GM19468 (cell line): ENCODE data around the gene WARS2.

Experiments
- ATAC-seq: cut with Tn5 transposase; IDR thresholded peaks from one replicate; pipeline ENCODE4 v1.9.1; 2021; ENCODE audit warnings: mild to moderate bottlenecking, moderate library complexity, moderate number of reproducible peaks; ENCODE audit not compliant: unreplicated experiment; ENCODE audit errors: extremely low read depth

The WARS2 gene

GRCh38 chr1:119090250-119090649 is 50.2 kb downstream of the WARS2 start:
- no peak for ATAC-seq

- no peak for ATAC-seq
Measured at GRCh38 chr1:119086830-119087229, 53.6 kb downstream of the WARS2 start.

GRCh38 chr1:119084798-119085197 is 55.7 kb downstream of the WARS2 start:
- ATAC-seq: no peak

- no peak for ATAC-seq
Measured at GRCh38 chr1:119083980-119084379, 56.5 kb downstream of the WARS2 start.

- no peak for ATAC-seq
Measured at GRCh38 chr1:119083479-119083878, 57.0 kb downstream of the WARS2 start.

- no peak for ATAC-seq
Measured at GRCh38 chr1:119081700-119082099, 58.8 kb downstream of the WARS2 start.

- no peak for ATAC-seq
Measured at GRCh38 chr1:119081267-119081666, 59.2 kb downstream of the WARS2 start.

GRCh38 chr1:119080586-119080985 is 59.9 kb downstream of the WARS2 start:
- no peak for ATAC-seq

GRCh38 chr1:119079881-119080280 is 60.6 kb downstream of the WARS2 start:
- ATAC-seq: no peak

GRCh38 chr1:119075614-119076013 is 64.8 kb downstream of the WARS2 start:
- ATAC-seq: no peak

GRCh38 chr1:119071321-119071720 is 69.1 kb downstream of the WARS2 start:
- no peak for ATAC-seq

- no peak for ATAC-seq
Measured at GRCh38 chr1:119069682-119070081, 70.8 kb downstream of the WARS2 start.

- no peak for ATAC-seq
Measured at GRCh38 chr1:119068427-119068826, 72.0 kb downstream of the WARS2 start.

GRCh38 chr1:119061700-119062099 is 78.8 kb downstream of the WARS2 start:
- no peak for ATAC-seq

GRCh38 chr1:119055568-119055967 is 84.9 kb downstream of the WARS2 start:
- ATAC-seq: no peak

- no peak for ATAC-seq
Measured at GRCh38 chr1:119053917-119054316, 86.5 kb downstream of the WARS2 start.

GRCh38 chr1:119052267-119052666 is 88.2 kb downstream of the WARS2 start:
- no peak for ATAC-seq

GRCh38 chr1:119048624-119049404 is 91.6 kb downstream of the WARS2 start:
- no peak for ATAC-seq

GRCh38 chr1:119046785-119047438 is 93.5 kb downstream of the WARS2 start:
- ATAC-seq: no peak

- no peak for ATAC-seq
Measured at GRCh38 chr1:119046429-119046784, 94.0 kb downstream of the WARS2 start.

- no peak for ATAC-seq
Measured at GRCh38 chr1:119045096-119045746, 95.2 kb downstream of the WARS2 start.
